Caco-2 (cell line): ENCODE data around the gene ASB3. TPM values are rescaled to one million over a fixed set of nuclear protein-coding genes. Genes with fewer than 3 reads are reported as not detected.

Experiments
- BruUV-seq: library from RNA; stranded (reverse); fragments of 400-500 nt; replicated peaks from 2 replicates; lab custom pipeline; 2021; lab: Mats Ljungman, UMichigan
- CTCF ChIA-PET: fragments of 300-600 bp; sonication (Branson Sonifier 250); formaldehyde crosslinking; loops from one replicate; lab custom pipeline; 2022; ENCODE audit warnings: antibody characterized with exemption; lab: Charles Lee
- POLR2A ChIA-PET: fragments of 300-600 bp; sonication (Branson Sonifier 250); formaldehyde crosslinking; loops from one replicate; lab custom pipeline; 2022; ENCODE audit warnings: antibody characterized with exemption; lab: Charles Lee
- DNase-seq, 2 experiments: peaks; one replicate each; pipeline versions ENCODE4 v3.0.0 to v3.0.0-alpha.2; 2020 to 2022
- H3K27me3 ChIP-seq: replicated peaks from 2 replicates; pipeline ENCODE4 v1.6.0; 2011; ENCODE audit warnings: low read length; ENCODE audit not compliant: control insufficient read depth, insufficient read depth
- H3K36me3 ChIP-seq: 2 replicates; pipeline ENCODE4 v1.5.1; 2011; ENCODE audit warnings: low read length; ENCODE audit not compliant: control insufficient read depth, insufficient read depth
- H3K4me1 ChIP-seq: fragments of 250-450 bp; sonication (Bioruptor Pico); 2 replicates; pipeline ENCODE4 v1.5.1; 2020; ENCODE audit warnings: mild to moderate bottlenecking
- H3K4me3 ChIP-seq: 2 replicates; pipeline ENCODE4 v1.5.1; 2011; ENCODE audit warnings: low read depth, mild to moderate bottlenecking, control low read depth, low read length
- H3K9me3 ChIP-seq: fragments of 250-450 bp; sonication (Bioruptor Pico); 2 replicates; pipeline ENCODE4 v1.5.1; 2020; ENCODE audit warnings: mild to moderate bottlenecking, moderate library complexity
- H3K27ac Mint-ChIP-seq: one replicate; pipeline ENCODE4 v1.8.0; 2022; ENCODE audit warnings: mixed read lengths; ENCODE audit not compliant: unreplicated experiment
- H3K27me3 Mint-ChIP-seq: one replicate; pipeline ENCODE4 v1.8.0; 2022; ENCODE audit warnings: mixed read lengths; ENCODE audit not compliant: insufficient read depth, unreplicated experiment
- H3K36me3 Mint-ChIP-seq: one replicate; pipeline ENCODE4 v1.8.0; 2022; ENCODE audit warnings: mild to moderate bottlenecking, mixed read lengths; ENCODE audit not compliant: insufficient read depth, unreplicated experiment
- H3K4me1 Mint-ChIP-seq: one replicate; pipeline ENCODE4 v1.8.0; 2022; ENCODE audit warnings: low read depth, mixed read lengths; ENCODE audit not compliant: unreplicated experiment
- H3K4me3 Mint-ChIP-seq: one replicate; pipeline ENCODE4 v1.8.0; 2022; ENCODE audit warnings: mild to moderate bottlenecking, moderate library complexity, mixed read lengths; ENCODE audit not compliant: unreplicated experiment
- H3K9me3 Mint-ChIP-seq: one replicate; pipeline ENCODE4 v1.8.0; 2022; ENCODE audit warnings: mixed read lengths; ENCODE audit not compliant: unreplicated experiment
- intact Hi-C: fragments of 100-400 bp; cut with micrococcal nuclease; formaldehyde crosslinking; loops from one replicate; pipeline ENCODE4 v1.10.0; 2022; ENCODE audit not compliant: unreplicated experiment
- total RNA-seq: library from RNA; stranded (reverse); gene quantifications from 2 replicates; pipeline ENCODE4 v1.2.3, GENCODE V29; 2022
- TF ChIP-seq, protein P1 (sequence below), 2 experiments: fragments of 200-600 bp in 1 of 2; IDR thresholded peaks; 1 replicate in 1 of 2; 2 replicates in 1 of 2; pipeline versions ENCODE4 v1.5.1 to v1.8.0; 2011 to 2022; ENCODE audit warnings: antibody characterized with exemption in 1 of 2, control low read depth in 1 of 2, inconsistent platforms in 1 of 2, low read depth in 1 of 2, low read length in 1 of 2, mild to moderate bottlenecking in 1 of 2, moderate library complexity in 1 of 2; ENCODE audit not compliant: insufficient read depth in 1 of 2, severe bottlenecking in 1 of 2, unreplicated experiment in 1 of 2

Gene ASB3
- total RNA-seq, 1 experiment from 2014 or later = 12.9 TPM

DNA sequence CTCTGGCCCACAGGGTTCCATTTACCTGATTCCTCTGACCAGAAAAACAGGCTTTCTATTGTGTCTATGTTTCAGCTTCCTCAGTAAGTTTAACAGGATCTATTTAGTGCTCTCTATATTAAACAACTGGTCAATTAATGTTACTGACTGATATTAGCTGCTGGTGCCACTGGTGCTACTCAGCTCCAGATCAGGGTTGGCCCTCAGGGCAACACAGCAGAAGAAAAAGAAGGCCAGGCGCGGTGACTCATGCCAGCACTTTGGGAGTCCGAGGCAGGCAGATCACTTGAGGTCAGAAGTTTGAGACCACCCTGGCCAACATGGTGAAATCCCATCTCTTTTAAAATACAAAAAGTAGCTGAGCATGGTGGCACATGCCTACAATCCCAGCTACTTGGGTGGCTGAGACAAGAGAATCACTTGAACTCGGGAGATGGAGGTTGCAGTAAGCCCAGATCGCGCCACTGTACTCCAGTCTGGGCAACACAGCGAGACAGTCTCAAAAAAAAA, 75.4 kb downstream of the ASB3 start:
- no peaks in the 10 kb centered on the region for H3K4me1 Mint-ChIP-seq
- peaks cover 21% of the 10 kb centered on the region for H3K36me3 Mint-ChIP-seq
- H3K9me3 Mint-ChIP-seq = peaks cover 28% of the 10 kb centered on the region
- POLR2A ChIA-PET = no interaction called here
- peaks cover 2% of the 10 kb centered on the region for H3K36me3 ChIP-seq
- peaks cover 11% of the 10 kb centered on the region for H3K9me3 ChIP-seq
- H3K27me3 Mint-ChIP-seq = no peaks in the 10 kb centered on the region
- H3K4me3 ChIP-seq = no peak overlapping the region
- H3K27me3 ChIP-seq = no peaks in the 10 kb centered on the region
- DNase-seq = no peak
- no peaks in the 10 kb centered on the region for H3K4me1 ChIP-seq
- no TSS peak for BruUV-seq
- no peak overlapping the region for H3K27ac Mint-ChIP-seq
- intact Hi-C loops = no loop called here
- CTCF ChIA-PET = no interaction called here
- TF ChIP-seq, protein P1, sequence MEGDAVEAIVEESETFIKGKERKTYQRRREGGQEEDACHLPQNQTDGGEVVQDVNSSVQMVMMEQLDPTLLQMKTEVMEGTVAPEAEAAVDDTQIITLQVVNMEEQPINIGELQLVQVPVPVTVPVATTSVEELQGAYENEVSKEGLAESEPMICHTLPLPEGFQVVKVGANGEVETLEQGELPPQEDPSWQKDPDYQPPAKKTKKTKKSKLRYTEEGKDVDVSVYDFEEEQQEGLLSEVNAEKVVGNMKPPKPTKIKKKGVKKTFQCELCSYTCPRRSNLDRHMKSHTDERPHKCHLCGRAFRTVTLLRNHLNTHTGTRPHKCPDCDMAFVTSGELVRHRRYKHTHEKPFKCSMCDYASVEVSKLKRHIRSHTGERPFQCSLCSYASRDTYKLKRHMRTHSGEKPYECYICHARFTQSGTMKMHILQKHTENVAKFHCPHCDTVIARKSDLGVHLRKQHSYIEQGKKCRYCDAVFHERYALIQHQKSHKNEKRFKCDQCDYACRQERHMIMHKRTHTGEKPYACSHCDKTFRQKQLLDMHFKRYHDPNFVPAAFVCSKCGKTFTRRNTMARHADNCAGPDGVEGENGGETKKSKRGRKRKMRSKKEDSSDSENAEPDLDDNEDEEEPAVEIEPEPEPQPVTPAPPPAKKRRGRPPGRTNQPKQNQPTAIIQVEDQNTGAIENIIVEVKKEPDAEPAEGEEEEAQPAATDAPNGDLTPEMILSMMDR (IDR thresholded peaks at IDR 0.05; ENCODE audit: insufficient read depth in 1 of 2, low read depth in 1 of 2, low read length in 1 of 2, severe bottlenecking in 1 of 2, unreplicated experiment in 1 of 2) = no peak
- no peak overlapping the region for H3K4me3 Mint-ChIP-seq

DNA sequence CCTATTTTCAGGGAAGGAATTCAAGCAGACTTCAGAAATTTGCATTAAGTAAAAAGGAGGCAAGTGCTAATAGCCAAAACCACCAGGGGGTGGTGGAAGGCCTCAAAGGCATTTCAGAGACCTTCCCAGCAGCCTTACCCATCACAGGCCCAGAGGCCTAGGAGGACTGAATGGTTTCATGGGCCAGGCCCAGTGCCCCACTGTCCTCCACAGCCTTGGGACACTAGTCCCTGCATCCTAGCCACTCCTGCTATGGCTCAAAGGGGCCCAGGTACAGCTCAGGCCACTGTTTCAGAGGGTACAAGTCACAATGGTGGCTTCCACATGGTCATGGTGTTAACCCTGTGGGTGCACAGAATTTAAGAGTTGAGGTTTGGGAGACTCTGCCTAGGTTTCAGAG, 77.8 kb downstream of the ASB3 start:
- ChIA-PET CTCF (no interaction called here), POLR2A (no interaction called here)
- Histone ChIP-seq H3K4me3 (no peak overlapping the region), H3K27me3 (no peaks in the 10 kb centered on the region), H3K36me3 (peaks cover 2% of the 10 kb centered on the region), H3K4me1 (no peaks in the 10 kb centered on the region), H3K9me3 (peaks cover 11% of the 10 kb centered on the region)
- H3K36me3 Mint-ChIP-seq = peaks cover 21% of the 10 kb centered on the region
- BruUV-seq = no TSS peak
- TF ChIP-seq, protein P1 (IDR thresholded peaks at IDR 0.05; ENCODE audit: insufficient read depth in 1 of 2, low read depth in 1 of 2, low read length in 1 of 2, severe bottlenecking in 1 of 2, unreplicated experiment in 1 of 2) = no peak
- H3K4me3 Mint-ChIP-seq = no peak overlapping the region
- H3K4me1 Mint-ChIP-seq = no peaks in the 10 kb centered on the region
- peaks cover 28% of the 10 kb centered on the region for H3K9me3 Mint-ChIP-seq
- no peak overlapping the region for H3K27ac Mint-ChIP-seq
- no peak for DNase-seq
- intact Hi-C loops = no loop called here
- no peaks in the 10 kb centered on the region for H3K27me3 Mint-ChIP-seq

DNA sequence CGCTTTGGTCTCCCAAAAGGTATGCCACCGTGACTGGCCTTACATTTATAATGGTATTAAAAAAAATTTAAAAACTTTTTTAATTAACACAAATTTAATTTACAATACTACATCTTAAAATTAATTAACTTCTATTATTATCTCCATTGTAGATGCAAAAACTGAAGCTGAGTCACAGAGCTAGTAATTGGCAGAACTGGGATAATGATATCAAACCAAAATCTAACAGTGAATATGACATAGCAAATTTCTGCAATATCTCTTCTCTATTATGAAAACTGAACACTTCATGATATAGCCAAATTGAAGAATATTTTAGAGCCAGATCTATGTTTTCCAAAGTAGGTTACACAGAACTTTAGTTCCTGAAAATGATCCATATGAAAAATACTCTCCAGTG, 85.5 kb downstream of the ASB3 start:
- Histone ChIP-seq H3K27me3 (no peaks in the 10 kb centered on the region), H3K9me3 (no peaks in the 10 kb centered on the region), H3K36me3 (no peaks in the 10 kb centered on the region), H3K4me1 (no peaks in the 10 kb centered on the region), H3K4me3 (no peak overlapping the region)
- Mint-ChIP-seq H3K27me3 (no peaks in the 10 kb centered on the region), H3K27ac (no peak overlapping the region), H3K9me3 (no peaks in the 10 kb centered on the region), H3K4me1 (no peaks in the 10 kb centered on the region), H3K36me3 (no peaks in the 10 kb centered on the region), H3K4me3 (no peak overlapping the region)
- ChIA-PET CTCF (no interaction called here), POLR2A (no interaction called here)
- no TSS peak for BruUV-seq
- intact Hi-C loops = no loop called here
- DNase-seq = no peak
- TF ChIP-seq, protein P1 (IDR thresholded peaks at IDR 0.05; ENCODE audit: insufficient read depth in 1 of 2, low read depth in 1 of 2, low read length in 1 of 2, severe bottlenecking in 1 of 2, unreplicated experiment in 1 of 2) = no peak
